Epidermal melanocyte (primary cell): ENCODE measurements around the gene SLCO4A1.
A peak's percentile ranks its signal among the peaks of the same experiment; 100 is the strongest.

ENCODE experiments used
- DNase-seq: peaks from one replicate; pipeline ENCODE4 v3.0.0; 2011; ENCODE audit warnings: low spot score; ENCODE audit not compliant: insufficient read length

The SLCO4A1 gene

DNA sequence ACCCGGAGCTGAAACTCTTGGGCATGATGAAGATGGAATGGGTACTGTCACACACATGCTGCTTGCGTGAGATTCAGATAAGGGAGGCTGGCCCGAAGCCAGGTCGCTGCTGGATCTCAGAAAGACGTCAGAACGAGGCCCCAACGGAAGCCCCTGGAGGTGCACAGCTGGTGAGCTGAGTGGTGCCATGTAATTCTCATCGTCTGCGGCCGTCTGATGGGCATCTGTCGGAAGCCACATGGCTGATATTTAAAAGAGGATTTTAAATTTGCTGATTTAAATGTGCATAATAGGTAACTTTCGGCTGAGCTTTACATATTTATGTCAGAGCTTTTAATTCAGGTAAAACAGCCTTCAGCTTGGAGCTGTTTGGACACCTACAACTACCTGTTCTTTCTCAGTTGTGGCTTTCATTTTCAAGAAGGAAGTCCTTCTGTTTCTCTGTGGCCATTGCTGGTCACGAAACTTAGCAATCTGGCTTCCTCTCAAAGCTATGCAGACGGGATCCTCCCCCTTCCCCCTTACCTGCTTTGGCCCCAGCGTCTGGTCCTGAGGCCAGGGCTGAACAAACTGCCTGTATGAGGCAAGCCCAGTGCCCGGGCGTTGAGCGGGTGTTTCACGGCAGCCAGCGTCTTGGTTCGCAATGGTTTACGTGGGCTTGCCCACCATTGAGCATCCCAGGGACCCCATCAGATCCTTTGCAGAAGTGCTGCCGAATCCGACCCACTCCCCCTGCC, 9.2 kb downstream of the SLCO4A1 start:
- no peak for DNase-seq

DNA sequence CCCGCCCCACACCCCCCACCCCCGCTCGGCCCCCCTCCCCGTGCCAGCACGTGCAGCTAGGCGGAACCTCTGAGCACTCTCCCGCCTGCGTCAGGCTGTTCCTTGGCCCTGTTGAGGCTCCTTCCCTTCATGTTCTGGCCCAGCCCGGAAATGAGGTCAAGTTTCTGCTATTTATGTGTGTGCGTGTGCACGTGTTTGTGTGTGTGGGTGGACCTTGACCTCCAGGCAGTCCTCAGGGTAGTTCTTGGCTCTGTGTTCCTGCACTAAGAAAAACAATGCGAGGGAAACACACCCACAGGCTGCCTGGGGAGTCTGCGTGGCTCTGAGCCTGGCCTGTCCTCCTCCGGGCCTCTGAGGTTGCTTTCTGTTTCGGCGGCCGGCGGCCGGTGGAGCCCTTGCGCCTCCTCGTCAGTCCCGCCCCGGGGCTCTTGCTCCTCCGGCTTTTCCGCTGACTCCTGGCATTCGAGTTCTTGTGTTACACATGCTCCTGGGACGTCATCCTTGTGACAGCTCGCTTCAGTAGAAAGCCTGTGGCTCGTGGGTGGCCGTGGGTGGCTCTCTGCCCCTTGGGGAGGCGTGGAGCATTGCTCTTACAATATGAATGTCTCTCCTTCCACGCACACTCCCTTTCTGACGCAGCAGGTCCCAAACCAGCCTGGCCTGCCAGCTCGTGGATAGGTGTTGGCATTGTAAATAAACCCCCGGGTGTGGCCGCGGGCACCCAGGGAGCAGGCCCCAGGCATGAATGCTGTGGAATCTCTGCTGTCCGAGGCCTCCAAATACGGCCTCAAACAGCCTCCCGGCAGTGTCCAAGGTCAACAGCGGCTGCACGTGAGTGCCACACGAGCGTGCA, 10.0 kb downstream of the SLCO4A1 start:
- DNase-seq = peak; percentile 98

GRCh38 chr20:62652894-62653305, 10.6 kb downstream of the SLCO4A1 start:
- no peak for DNase-seq

GRCh38 chr20:62653373-62653772, 11.1 kb downstream of the SLCO4A1 start:
- DNase-seq = no peak

- no peak for DNase-seq
Observed at GRCh38 chr20:62653951-62654685, 11.8 kb downstream of the SLCO4A1 start.

GRCh38 chr20:62655282-62656196, 13.2 kb downstream of the SLCO4A1 start:
- no peak for DNase-seq

DNA sequence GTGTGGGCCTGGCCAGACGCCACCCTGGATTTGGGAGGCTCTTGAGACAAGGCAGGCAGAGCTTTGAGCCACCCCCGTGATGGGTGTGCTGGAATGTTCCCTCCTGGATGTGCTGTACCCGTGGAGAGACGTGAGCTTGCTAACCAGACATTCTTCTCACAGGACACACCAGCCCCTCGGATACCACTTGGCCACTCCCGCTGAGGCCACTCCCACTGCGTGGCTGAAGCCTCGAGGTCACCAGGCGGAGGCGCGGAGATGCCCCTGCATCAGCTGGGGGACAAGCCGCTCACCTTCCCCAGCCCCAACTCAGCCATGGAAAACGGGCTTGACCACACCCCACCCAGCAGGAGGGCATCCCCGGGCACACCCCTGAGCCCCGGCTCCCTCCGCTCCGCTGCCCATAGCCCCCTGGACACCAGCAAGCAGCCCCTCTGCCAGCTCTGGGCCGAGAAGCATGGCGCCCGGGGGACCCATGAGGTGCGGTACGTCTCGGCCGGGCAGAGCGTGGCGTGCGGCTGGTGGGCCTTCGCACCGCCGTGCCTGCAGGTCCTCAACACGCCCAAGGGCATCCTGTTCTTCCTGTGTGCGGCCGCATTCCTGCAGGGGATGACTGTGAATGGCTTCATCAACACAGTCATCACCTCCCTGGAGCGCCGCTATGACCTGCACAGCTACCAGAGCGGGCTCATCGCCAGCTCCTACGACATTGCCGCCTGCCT, 14.1 kb downstream of the SLCO4A1 start:
- DNase-seq = no peak

- no peak for DNase-seq
Observed at GRCh38 chr20:62656919-62657588, 14.8 kb downstream of the SLCO4A1 start.

GRCh38 chr20:62657589-62657942, 15.3 kb downstream of the SLCO4A1 start:
- DNase-seq = no peak

- no peak for DNase-seq
Observed at GRCh38 chr20:62657956-62658355, 15.7 kb downstream of the SLCO4A1 start.

DNA sequence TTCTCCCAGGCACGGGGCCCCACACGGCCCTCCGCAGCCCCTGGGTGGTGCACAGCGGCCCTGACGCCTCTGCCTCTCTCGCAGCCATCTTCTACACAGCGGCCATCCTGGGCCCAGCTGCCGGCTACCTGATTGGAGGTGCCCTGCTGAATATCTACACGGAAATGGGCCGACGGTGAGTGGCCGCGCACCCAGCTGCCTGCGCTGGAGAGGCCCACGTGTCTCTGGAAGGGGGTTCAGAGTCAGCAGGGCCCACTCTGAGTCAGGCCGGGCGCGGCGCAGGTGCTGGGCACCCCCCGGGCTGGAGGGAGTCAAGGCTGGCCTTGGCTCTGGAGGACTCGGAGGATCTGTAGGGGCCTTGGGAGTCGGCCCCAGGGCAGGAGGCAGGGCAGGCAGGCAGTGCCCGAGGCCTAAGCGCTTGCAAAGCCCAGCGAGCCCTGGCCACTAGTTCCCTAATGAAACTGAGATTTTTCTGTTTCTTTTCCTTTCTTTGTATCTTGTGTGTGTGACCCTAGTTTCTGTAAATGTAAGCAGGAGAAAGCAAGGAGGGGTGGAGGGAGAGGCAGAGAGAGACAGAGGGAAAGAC, 16.4 kb downstream of the SLCO4A1 start:
- no peak for DNase-seq

- DNase-seq = no peak
Observed at GRCh38 chr20:62659488-62660239, 17.4 kb downstream of the SLCO4A1 start.

GRCh38 chr20:62660240-62660615, 17.9 kb downstream of the SLCO4A1 start:
- DNase-seq = no peak

DNA sequence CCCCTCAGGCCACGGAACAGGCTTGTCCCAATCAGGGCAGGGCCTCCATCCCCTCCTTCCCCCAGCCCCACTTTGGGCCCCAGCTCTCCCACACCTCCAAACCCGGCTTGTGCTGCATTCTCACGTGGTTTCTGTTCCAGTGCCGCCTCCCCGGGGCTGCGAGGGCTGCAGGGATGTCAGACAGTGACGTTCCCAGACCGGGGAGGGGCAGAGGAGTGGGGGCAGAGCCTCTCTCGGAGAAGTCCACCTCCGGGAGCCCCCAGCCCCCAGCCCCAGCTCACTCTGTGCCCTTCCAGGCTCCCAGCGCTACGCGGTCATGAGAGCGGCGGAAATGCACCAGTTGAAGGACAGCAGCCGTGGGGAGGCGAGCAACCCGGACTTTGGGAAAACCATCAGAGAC, 18.5 kb downstream of the SLCO4A1 start:
- no peak for DNase-seq

DNA sequence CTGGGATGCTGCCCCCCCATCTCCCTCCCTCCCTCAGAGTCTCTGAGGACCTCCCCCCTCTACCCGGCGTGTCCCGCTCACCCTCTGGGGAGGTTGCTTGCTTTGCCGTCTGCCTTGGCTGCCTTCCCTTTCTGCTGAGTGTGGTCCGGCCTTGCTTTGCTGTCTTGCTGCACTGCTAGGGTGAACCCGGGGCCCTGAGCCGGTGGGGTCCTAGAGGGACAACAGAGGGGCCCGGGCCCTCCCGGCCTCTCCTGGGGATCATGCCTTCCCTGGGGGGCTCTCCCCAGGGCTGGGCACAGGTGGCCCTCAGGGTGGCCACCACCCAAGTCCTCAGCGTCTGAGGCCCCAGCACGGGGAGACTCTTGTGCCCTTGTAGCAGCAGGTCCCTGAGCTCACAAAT, 19.3 kb downstream of the SLCO4A1 start:
- DNase-seq = no peak

- peak; percentile 72 for DNase-seq
Observed at GRCh38 chr20:62662422-62662821, 20.1 kb downstream of the SLCO4A1 start.

- DNase-seq = no peak
Observed at GRCh38 chr20:62663145-62664018, 21.1 kb downstream of the SLCO4A1 start.
